HepG2 (cell line): Measurements from ENCODE around the gene OBSL1. TPM values are rescaled to one million over a fixed set of nuclear protein-coding genes. Genes with fewer than 3 reads are reported as not detected.

Experiments
- ARNT2 ChIP-seq: sonication (generic); formaldehyde crosslinking; IDR thresholded peaks from 2 replicates; pipeline ENCODE4 v1.8.0; 2022; ENCODE audit warnings: mild to moderate bottlenecking, low read depth, missing genetic modification reagents, moderate library complexity
- CC2D1A ChIP-seq: sonication (generic); formaldehyde crosslinking; IDR thresholded peaks from 2 replicates; pipeline ENCODE4 v1.8.1; 2023; ENCODE audit warnings: mild to moderate bottlenecking, missing genetic modification reagents
- CEBPB ChIP-seq: IDR thresholded peaks from 2 replicates; pipeline ENCODE4 v1.6.1; 2011; ENCODE audit warnings: low read depth, low read length, improper control_type of control experiment, borderline replicate concordance
- E2F2 ChIP-seq: sonication (generic); formaldehyde crosslinking; IDR thresholded peaks from 2 replicates; pipeline ENCODE4 v1.4.0; 2020; ENCODE audit warnings: missing genetic modification reagents, borderline replicate concordance
- FOXK2 ChIP-seq: fragments of 450-650 bp; IDR thresholded peaks from 2 replicates; pipeline ENCODE4 v1.6.1; 2016
- HMG20A ChIP-seq: IDR thresholded peaks from 2 replicates; pipeline ENCODE4 v1.6.1; 2016; ENCODE audit warnings: borderline replicate concordance
- HNRNPUL1 ChIP-seq: fragments of 200-400 bp; formaldehyde crosslinking; IDR thresholded peaks from 2 replicates; pipeline ENCODE4 v1.6.1; 2017; ENCODE audit warnings: low read depth, mild to moderate bottlenecking, low read length, moderate library complexity
- ISL2 ChIP-seq: sonication (generic); formaldehyde crosslinking; IDR thresholded peaks from 2 replicates; pipeline ENCODE4 v1.5.0; 2020; ENCODE audit warnings: missing genetic modification reagents
- MAFK ChIP-seq, 2 experiments: IDR thresholded peaks in 1 of 2; conservative IDR thresholded peaks in 1 of 2; 2 replicates each; pipeline ENCODE4 v1.6.1; 2011; ENCODE audit warnings: improper control_type of control experiment in 2 of 2, low read length in 2 of 2
- NPAS2 ChIP-seq: sonication (generic); formaldehyde crosslinking; IDR thresholded peaks from 2 replicates; pipeline ENCODE4 v1.8.0; 2022; ENCODE audit warnings: mild to moderate bottlenecking, missing genetic modification reagents, borderline replicate concordance
- NR2F1 ChIP-seq, 2 experiments: fragments of 450-650 bp in 1 of 2; formaldehyde crosslinking in 1 of 2; IDR thresholded peaks; 2 replicates each; pipeline versions ENCODE4 v1.5.0 to v1.6.1; 2016 to 2020; ENCODE audit warnings: mild to moderate bottlenecking in 1 of 2, missing compliant biosample characterization in 1 of 2, missing genetic modification reagents in 1 of 2, moderate library complexity in 1 of 2
- RXRA ChIP-seq: sonication (generic); formaldehyde crosslinking; IDR thresholded peaks from 2 replicates; pipeline ENCODE4 v1.5.1; 2020; ENCODE audit warnings: missing genetic modification reagents
- SKI ChIP-seq: fragments of 450-650 bp; IDR thresholded peaks from one replicate; pipeline ENCODE4 v1.6.1; 2018; ENCODE audit warnings: mild to moderate bottlenecking; ENCODE audit not compliant: partially characterized antibody
- TCF7L2 ChIP-seq: IDR thresholded peaks from 2 replicates; pipeline ENCODE4 v1.6.1; 2011; ENCODE audit warnings: mild to moderate bottlenecking, low read depth, low read length, moderate library complexity
- THAP7 ChIP-seq: sonication (generic); formaldehyde crosslinking; IDR thresholded peaks from 2 replicates; pipeline ENCODE4 v1.8.1; 2023; ENCODE audit warnings: mild to moderate bottlenecking, missing genetic modification reagents
- ZBTB10 ChIP-seq: sonication (generic); formaldehyde crosslinking; IDR thresholded peaks from 2 replicates; pipeline ENCODE4 v1.4.0; 2020; ENCODE audit warnings: missing genetic modification reagents, borderline replicate concordance
- ZBTB2 ChIP-seq: sonication (generic); formaldehyde crosslinking; IDR thresholded peaks from 2 replicates; pipeline ENCODE4 v1.8.0; 2022; ENCODE audit warnings: low read depth, missing genetic modification reagents
- ZFP90 ChIP-seq: sonication (generic); formaldehyde crosslinking; IDR thresholded peaks from 2 replicates; pipeline ENCODE4 v1.8.0; 2022; ENCODE audit warnings: missing genetic modification reagents, mild to moderate bottlenecking, inconsistent platforms, borderline replicate concordance
- ZNF292 ChIP-seq: sonication (generic); formaldehyde crosslinking; IDR thresholded peaks from 2 replicates; pipeline ENCODE4 v1.8.1; 2022; ENCODE audit warnings: mild to moderate bottlenecking, low read depth, missing genetic modification reagents, borderline replicate concordance
- ZNF790 ChIP-seq: sonication (generic); formaldehyde crosslinking; IDR thresholded peaks from 2 replicates; pipeline ENCODE4 v1.8.0; 2022; ENCODE audit warnings: missing genetic modification reagents, mild to moderate bottlenecking, borderline replicate concordance
- ZSCAN22 ChIP-seq: sonication (generic); formaldehyde crosslinking; IDR thresholded peaks from 2 replicates; pipeline ENCODE4 v1.4.0; 2020; ENCODE audit warnings: mild to moderate bottlenecking, missing genetic modification reagents
- polyA plus RNA-seq, 8 experiments: library from polyadenylated mRNA; depleted of rRNA in 3 of 8; stranded (reverse) in 7 of 8; unstranded in 1 of 8; fragments of >200 nt; fragmentation: Illumina TruSeq in 4 of 8; extraction: Trizol in 4 of 8; gene quantifications; 2 replicates each; pipeline versions ENCODE4 v1.2.1 to v1.2.3, GENCODE V29; 2011 to 2016; ENCODE audit warnings: low read depth in 4 of 8, missing spikeins in 1 of 8, mixed read lengths in 1 of 8; ENCODE audit not compliant: insufficient read depth in 1 of 8
- total RNA-seq, 5 experiments: library from RNA; depleted of rRNA; stranded (reverse); fragments of >200 nt; fragmentation: Illumina TruSeq; extraction: Trizol; gene quantifications; 2 replicates each; pipeline ENCODE4 v1.2.3, GENCODE V29; 2016; ENCODE audit warnings: low read depth in 1 of 5

Gene OBSL1
- total and polyA plus RNA-seq, 2 of the 13 experiments (the other 11 are each of a cell fraction or from before 2014, with no cell fraction given) = 86.7 to 218 TPM

- TF ChIP-seq E2F2 (CRISPR knock-in tag) = no peak
- no peak for TF ChIP-seq TCF7L2
- no peak for TF ChIP-seq CEBPB
- TF ChIP-seq ZBTB2 (CRISPR knock-in tag) = 0 out of 2 replicates have a peak, but pooled peaks have one; percentile 65
- peak; percentile 41; the same call in 1 of the 2 replicates for TF ChIP-seq HMG20A (CRISPR knock-in tag)
- TF ChIP-seq FOXK2 = peak; percentile 78; the same call in 1 of the 2 replicates
- no peak for TF ChIP-seq ZFP90 (CRISPR knock-in tag)
- TF ChIP-seq NPAS2 (CRISPR knock-in tag) = no peak
- TF ChIP-seq ISL2 (CRISPR knock-in tag) = peak; percentile 10; the same call in 1 of the 2 replicates
- TF ChIP-seq THAP7 = no peak
- 0 out of 2 replicates have a peak, but pooled peaks have one; percentile 56 for TF ChIP-seq CC2D1A
- no peak for TF ChIP-seq MAFK (conservative IDR thresholded peaks at IDR 0.05 in 1 of 2, IDR thresholded peaks at IDR 0.05 in 1 of 2; ENCODE audit: low read length in 2 of 2)
- TF ChIP-seq HNRNPUL1 = no peak
- peak; percentile 90 for TF ChIP-seq SKI
- TF ChIP-seq ZNF790 (CRISPR knock-in tag) = no peak
- TF ChIP-seq ARNT2 = peak; percentile 77
- peak; percentile 85 for TF ChIP-seq RXRA (CRISPR knock-in tag)
- peak; percentile 75 for TF ChIP-seq ZNF292 (CRISPR knock-in tag)
- peak; percentile 7 to 51; a peak in 2 of 4 replicates for TF ChIP-seq NR2F1 (CRISPR knock-in tag; IDR thresholded peaks at IDR 0.05)
- TF ChIP-seq ZSCAN22 (CRISPR knock-in tag) = no peak; the same call in 1 of the 2 replicates
- TF ChIP-seq ZBTB10 = peak; percentile 52; the same call in 1 of the 2 replicates
Measured at GRCh38 chr2:219571311-219572236, at the start of gene OBSL1 (continued).
